Activated gamma-delta T cell treated with anti-CD3 and anti-CD28 coated beads, Interleukin-2, amount 50 U/mL, for 16 hours (primary cell): ENCODE measurements around the gene FABP3.

Source experiments
- DNase-seq: peaks from one replicate; pipeline ENCODE4 v3.0.0-alpha.2; 2020; ENCODE audit warnings: low read depth

The FABP3 gene

GRCh38 chr1:31371121-31371959 is 1.5 kb downstream of the FABP3 start:
- DNase-seq = no peak

- no peak for DNase-seq
Observed at GRCh38 chr1:31370565-31370964, 2.3 kb downstream of the FABP3 start.

- DNase-seq = no peak
Observed at GRCh38 chr1:31370021-31370420, 2.9 kb downstream of the FABP3 start.

- no peak for DNase-seq
Observed at GRCh38 chr1:31368611-31369107, 4.2 kb downstream of the FABP3 start.

GRCh38 chr1:31366796-31367195 is 6.1 kb downstream of the FABP3 start:
- DNase-seq = no peak

- DNase-seq = no peak
Observed at GRCh38 chr1:31364561-31365250, 8.2 kb downstream of the FABP3 start.

- DNase-seq = no peak
Observed at GRCh38 chr1:31362032-31362431, 10.8 kb downstream of the FABP3 start.

- no peak for DNase-seq
Observed at GRCh38 chr1:31361607-31362006, 11.3 kb downstream of the FABP3 start.

GRCh38 chr1:31356427-31356826 is 16.4 kb downstream of the FABP3 start:
- no peak for DNase-seq

- no peak for DNase-seq
Observed at GRCh38 chr1:31354283-31354682, 18.6 kb downstream of the FABP3 start.

GRCh38 chr1:31348449-31348848 is 24.4 kb downstream of the FABP3 start:
- no peak for DNase-seq

GRCh38 chr1:31346785-31347184 is 26.1 kb downstream of the FABP3 start:
- no peak for DNase-seq

- DNase-seq = no peak
Observed at GRCh38 chr1:31345635-31346034, 27.2 kb downstream of the FABP3 start.

GRCh38 chr1:31344503-31344902 is 28.4 kb downstream of the FABP3 start:
- DNase-seq = no peak

GRCh38 chr1:31336687-31337467 is 36.0 kb downstream of the FABP3 start:
- DNase-seq = no peak

GRCh38 chr1:31335007-31335406 is 37.9 kb downstream of the FABP3 start:
- DNase-seq = no peak

- DNase-seq = no peak
Observed at GRCh38 chr1:31327381-31327780, 45.5 kb downstream of the FABP3 start.

- no peak for DNase-seq
Observed at GRCh38 chr1:31326461-31326860, 46.4 kb downstream of the FABP3 start.

- no peak for DNase-seq
Observed at GRCh38 chr1:31324992-31325391, 47.9 kb downstream of the FABP3 start.

GRCh38 chr1:31324093-31324492 is 48.8 kb downstream of the FABP3 start:
- DNase-seq = no peak

GRCh38 chr1:31318146-31318545 is 54.7 kb downstream of the FABP3 start:
- no peak for DNase-seq

- DNase-seq = no peak
Observed at GRCh38 chr1:31315902-31316301, 57.0 kb downstream of the FABP3 start.
